Endothelial cell (in vitro differentiated cells): ENCODE measurements around the gene ARFGEF2. TPM values are rescaled to one million over a fixed set of nuclear protein-coding genes. Genes with fewer than 3 reads are reported as not detected.

Experiments
- DNase-seq: peaks from one replicate; pipeline ENCODE4 v3.0.0; 2021; ENCODE audit warnings: low spot score
- H3K27ac Mint-ChIP-seq: one replicate; pipeline ENCODE4 v1.8.0; 2021; ENCODE audit warnings: mixed read lengths, inconsistent platforms; ENCODE audit not compliant: unreplicated experiment
- H3K27me3 Mint-ChIP-seq: one replicate; pipeline ENCODE4 v1.8.0; 2021; ENCODE audit warnings: mild to moderate bottlenecking, moderate library complexity, mixed read lengths, inconsistent platforms; ENCODE audit not compliant: unreplicated experiment
- H3K36me3 Mint-ChIP-seq: one replicate; pipeline ENCODE4 v1.8.0; 2021; ENCODE audit warnings: mild to moderate bottlenecking, low read depth, mixed read lengths, inconsistent platforms; ENCODE audit not compliant: unreplicated experiment
- H3K4me1 Mint-ChIP-seq: one replicate; pipeline ENCODE4 v1.8.0; 2021; ENCODE audit warnings: mild to moderate bottlenecking, mixed read lengths, inconsistent platforms; ENCODE audit not compliant: unreplicated experiment
- H3K4me3 Mint-ChIP-seq: one replicate; pipeline ENCODE4 v1.8.0; 2021; ENCODE audit warnings: mild to moderate bottlenecking, mixed read lengths, inconsistent platforms; ENCODE audit not compliant: unreplicated experiment
- H3K9me3 Mint-ChIP-seq: one replicate; pipeline ENCODE4 v1.8.0; 2021; ENCODE audit warnings: mixed read lengths, inconsistent platforms; ENCODE audit not compliant: unreplicated experiment
- total RNA-seq: library from RNA; stranded (reverse); fragmentation: NEBNext Ultra II Directional; extraction: Animal tissue kit (Norgen Biotek cat#: 25700); gene quantifications from one replicate; pipeline ENCODE4 v1.2.1, GENCODE V29; 2021; ENCODE audit not compliant: unreplicated experiment
- TF ChIP-seq, protein P1 (sequence below): fragments of 200-600 bp; sonication (generic); IDR thresholded peaks from one replicate; pipeline ENCODE4 v1.5.0; 2021; ENCODE audit warnings: antibody characterized with exemption; ENCODE audit not compliant: unreplicated experiment

The ARFGEF2 gene
- total RNA-seq, 1 donor from 2014 or later, result 20.3 TPM

DNA sequence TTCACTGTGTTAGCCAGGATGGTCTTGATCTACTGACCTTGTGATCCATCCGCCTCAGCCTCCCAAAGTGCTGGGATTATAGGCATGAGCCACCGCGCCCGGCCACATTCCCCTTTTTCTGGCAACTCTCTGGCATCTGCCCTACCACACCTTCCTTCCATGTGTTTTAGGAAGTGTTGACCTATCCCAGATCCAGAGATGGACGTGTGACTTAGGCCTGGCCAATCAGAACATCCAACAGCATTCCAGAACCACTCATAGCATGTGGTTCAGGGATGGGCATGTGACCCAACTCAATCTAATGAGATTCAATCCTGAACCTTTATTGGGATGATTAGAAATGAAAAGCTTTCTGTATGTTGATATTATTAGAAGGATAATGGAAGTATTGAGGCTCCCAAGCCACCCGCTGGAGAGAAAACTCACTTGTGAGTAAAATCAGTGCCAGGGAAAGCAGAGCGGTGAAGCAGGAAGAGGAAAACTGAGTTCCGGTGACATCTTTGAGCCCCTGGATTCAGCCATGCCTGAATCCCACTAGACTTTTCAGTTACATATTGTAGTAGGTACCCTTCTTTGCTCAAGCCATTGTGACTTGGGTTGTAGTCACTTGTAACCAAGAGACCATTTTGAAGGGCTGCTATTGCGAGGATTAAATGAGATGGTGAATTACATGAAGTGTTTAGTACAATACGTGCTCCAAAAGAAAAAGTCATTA, 42.8 kb upstream of the ARFGEF2 start:
- DNase-seq, result no peak
- Mint-ChIP-seq H3K36me3 (no peaks in the 10 kb centered on the region), H3K27me3 (peaks cover 4% of the 10 kb centered on the region), H3K4me1 (peaks cover 5% of the 10 kb centered on the region), H3K27ac (no peak overlapping the region), H3K9me3 (no peaks in the 10 kb centered on the region), H3K4me3 (no peak overlapping the region)
- TF ChIP-seq, protein P1, sequence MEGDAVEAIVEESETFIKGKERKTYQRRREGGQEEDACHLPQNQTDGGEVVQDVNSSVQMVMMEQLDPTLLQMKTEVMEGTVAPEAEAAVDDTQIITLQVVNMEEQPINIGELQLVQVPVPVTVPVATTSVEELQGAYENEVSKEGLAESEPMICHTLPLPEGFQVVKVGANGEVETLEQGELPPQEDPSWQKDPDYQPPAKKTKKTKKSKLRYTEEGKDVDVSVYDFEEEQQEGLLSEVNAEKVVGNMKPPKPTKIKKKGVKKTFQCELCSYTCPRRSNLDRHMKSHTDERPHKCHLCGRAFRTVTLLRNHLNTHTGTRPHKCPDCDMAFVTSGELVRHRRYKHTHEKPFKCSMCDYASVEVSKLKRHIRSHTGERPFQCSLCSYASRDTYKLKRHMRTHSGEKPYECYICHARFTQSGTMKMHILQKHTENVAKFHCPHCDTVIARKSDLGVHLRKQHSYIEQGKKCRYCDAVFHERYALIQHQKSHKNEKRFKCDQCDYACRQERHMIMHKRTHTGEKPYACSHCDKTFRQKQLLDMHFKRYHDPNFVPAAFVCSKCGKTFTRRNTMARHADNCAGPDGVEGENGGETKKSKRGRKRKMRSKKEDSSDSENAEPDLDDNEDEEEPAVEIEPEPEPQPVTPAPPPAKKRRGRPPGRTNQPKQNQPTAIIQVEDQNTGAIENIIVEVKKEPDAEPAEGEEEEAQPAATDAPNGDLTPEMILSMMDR, result no peak

DNA sequence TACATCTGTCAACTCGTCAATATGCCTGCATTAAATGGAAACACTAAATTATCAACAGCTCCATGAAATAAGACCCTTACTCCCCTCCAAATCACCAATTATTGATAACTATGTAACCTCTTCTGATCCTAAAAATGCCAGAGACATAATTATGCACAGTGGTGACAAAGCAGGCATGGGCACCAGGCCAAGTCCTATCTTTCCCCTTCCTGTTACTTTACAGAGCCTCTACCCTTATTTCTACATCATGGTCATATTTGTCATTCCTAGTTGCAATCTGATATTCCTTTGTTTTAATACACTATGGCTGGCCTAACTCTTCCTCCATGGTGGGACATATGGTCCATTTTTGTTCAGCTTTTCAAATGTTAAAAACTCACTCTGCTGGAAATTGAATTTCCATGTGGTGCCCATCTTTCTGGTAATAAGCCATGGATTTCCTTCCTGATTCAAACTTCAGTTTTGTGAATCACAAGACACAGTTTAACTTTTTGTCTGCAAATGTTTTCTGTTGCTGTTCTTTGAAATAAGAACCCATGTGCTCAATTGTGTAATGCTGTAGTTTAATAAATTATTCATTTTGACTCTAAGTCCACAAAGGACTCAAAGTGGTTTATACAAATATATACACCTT, 41.8 kb upstream of the ARFGEF2 start:
- Mint-ChIP-seq H3K4me3 (no peak overlapping the region), H3K4me1 (peaks cover 5% of the 10 kb centered on the region), H3K9me3 (no peaks in the 10 kb centered on the region), H3K36me3 (no peaks in the 10 kb centered on the region), H3K27me3 (peaks cover 4% of the 10 kb centered on the region), H3K27ac (no peak overlapping the region)
- TF ChIP-seq, protein P1, result no peak
- no peak for DNase-seq

DNA sequence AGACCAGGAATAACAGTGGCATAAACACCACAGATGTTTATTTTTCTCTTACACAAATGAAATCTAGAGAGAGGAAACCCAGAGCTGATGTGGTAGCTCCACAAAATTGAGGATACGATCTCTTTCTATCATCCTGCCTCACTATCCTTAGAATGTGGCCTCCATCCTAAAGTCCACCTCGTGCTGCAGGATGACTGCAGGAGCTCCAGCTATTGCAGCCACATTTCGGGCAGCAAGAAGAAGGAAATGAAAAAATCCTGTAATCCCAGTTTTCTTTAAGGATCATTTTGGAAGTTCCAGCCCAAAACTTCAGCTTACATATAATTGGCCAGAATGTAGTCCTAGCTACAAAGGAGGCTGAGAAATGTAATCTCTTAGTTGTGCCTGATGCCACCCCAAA, 41.2 kb upstream of the ARFGEF2 start:
- no peaks in the 10 kb centered on the region for H3K9me3 Mint-ChIP-seq
- H3K4me1 Mint-ChIP-seq, result peaks cover 5% of the 10 kb centered on the region
- no peaks in the 10 kb centered on the region for H3K36me3 Mint-ChIP-seq
- H3K27me3 Mint-ChIP-seq, result peaks cover 2% of the 10 kb centered on the region
- no peak for DNase-seq
- H3K27ac Mint-ChIP-seq, result no peak overlapping the region
- H3K4me3 Mint-ChIP-seq, result no peak overlapping the region
- TF ChIP-seq, protein P1, result no peak

DNA sequence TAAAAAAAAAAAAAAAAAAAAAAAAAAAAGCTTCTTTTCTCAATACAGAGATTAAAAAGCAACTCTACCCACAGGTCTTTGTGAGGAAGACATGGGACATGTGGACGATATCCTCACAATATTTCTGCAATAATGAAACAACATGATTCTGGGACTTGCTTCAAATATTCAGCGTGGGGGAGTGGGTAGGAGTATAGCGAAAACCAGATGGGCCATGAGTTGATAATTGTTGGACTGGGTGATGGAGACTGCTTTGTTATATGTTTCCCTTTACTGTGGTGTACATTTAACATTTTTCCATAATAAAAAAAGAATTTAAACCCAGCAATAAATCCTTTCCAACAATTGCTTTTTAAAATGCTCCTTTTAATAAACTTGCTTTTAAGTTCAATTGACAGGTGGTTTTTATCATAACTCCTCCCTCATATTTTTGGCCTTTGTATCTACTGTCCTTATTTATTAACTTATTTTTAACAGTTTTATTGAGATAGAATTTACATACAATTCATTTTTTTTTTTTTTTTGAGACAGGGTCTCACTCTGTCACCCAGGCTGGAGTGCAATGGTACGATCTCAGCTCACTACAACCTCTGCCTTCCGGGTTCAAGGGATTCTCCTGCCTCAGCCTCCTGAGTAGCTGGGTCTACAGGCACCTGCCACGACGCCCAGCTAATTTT, 40.4 kb upstream of the ARFGEF2 start:
- no peak for DNase-seq
- Mint-ChIP-seq H3K27me3 (peaks cover 2% of the 10 kb centered on the region), H3K4me1 (no peaks in the 10 kb centered on the region), H3K36me3 (no peaks in the 10 kb centered on the region), H3K4me3 (no peak overlapping the region), H3K27ac (no peak overlapping the region), H3K9me3 (no peaks in the 10 kb centered on the region)
- TF ChIP-seq, protein P1, result no peak

DNA sequence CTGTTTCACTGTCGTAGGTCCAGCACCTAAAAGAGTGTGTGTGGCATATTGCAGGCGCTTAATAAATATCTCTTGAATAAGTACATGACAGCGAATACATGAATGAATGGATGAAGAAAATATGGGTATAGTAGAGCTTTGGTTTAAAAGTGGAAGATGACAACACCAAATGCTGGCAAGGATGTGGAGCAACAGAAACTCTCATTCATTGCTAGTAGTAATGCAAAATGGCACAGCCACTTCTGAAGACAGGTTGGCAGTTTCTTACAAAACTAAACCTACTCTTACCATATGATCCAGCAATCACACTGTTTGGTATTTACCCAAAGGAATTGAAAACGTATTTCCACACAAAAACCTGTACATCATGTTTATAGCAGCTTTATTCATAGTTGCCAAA, 36.3 kb upstream of the ARFGEF2 start:
- DNase-seq, result no peak
- Mint-ChIP-seq H3K4me3 (no peak overlapping the region), H3K36me3 (no peaks in the 10 kb centered on the region), H3K4me1 (peaks cover 3% of the 10 kb centered on the region), H3K27me3 (no peaks in the 10 kb centered on the region), H3K27ac (no peak overlapping the region), H3K9me3 (no peaks in the 10 kb centered on the region)
- TF ChIP-seq, protein P1, result no peak
